Heart left ventricle (tissue), 13 donors: Measurements from ENCODE around the gene CMKLR1.

Experiments used
- CTCF ChIP-seq, 12 donors: fragments of 200-600 bp; sonication (generic) in 4 of 12; IDR thresholded peaks; one replicate each; pipeline versions ENCODE4 v1.5.0 to v1.8.0; 2018 to 2022; ENCODE audit warnings: antibody characterized with exemption in 12 of 12, mild to moderate bottlenecking in 5 of 12
- POLR2A ChIP-seq, 2 donors: fragments of 450-650 bp; IDR thresholded peaks; one replicate each; pipeline ENCODE4 v1.6.1; 2017; ENCODE audit warnings: antibody characterized with exemption in 2 of 2, mild to moderate bottlenecking in 2 of 2, moderate library complexity in 2 of 2
- donor health status: ischemic (EF 13 %, LVEDD 7.1; RV severe dilation, severe dysfunction).
- donor health status: DM: no; HTN: yes; CAD: no.
- donor health status: DM: no; HTN: no; CAD: no.
- donor health status: ischemic (EF 25% LVEDD 6.9; RV normal size, moderate dysfunction).
- donor health status: ischemic (EF 25% LVEDD 5.7; RV mildly dilated, moderate dysfunction).
- donor health status: ischemic (EF 35%, LVEDD 5.7; RV mildly dilated, moderate dysfunction).
- donor health status: nonischemic (EF 11% LVEDD 7.7; RV severe dilation, severe dysfunction).
- donor health status: DM: yes; HTN: yes; CAD: no.
- donor health status: PGD.
- donor health status: ischemic (EF 29% LVEDD 5.4; RV normal size, mild dysfunction).
- donor health status: nonischemic (EF 23%, LVEDD 6.1; RV moderate dilation, normal function).

GRCh38 chr12:108268397-108268796 is 70.7 kb downstream of the CMKLR1 start:
- TF ChIP-seq CTCF (IDR thresholded peaks at IDR 0.05), result no peak
- TF ChIP-seq POLR2A (IDR thresholded peaks at IDR 0.05), result no peak
